ENCODE results near the gene GPR108.
"Not testable (repeated sequence)": the region's sequence is repeated elsewhere in the genome, so short reads cannot be mapped to it uniquely, and the experiment has no call there.

- TF ChIP-seq BHLHE40 (IDR thresholded peaks at IDR 0.05; ENCODE audit: borderline replicate concordance); FOXM1 (IDR thresholded peaks at IDR 0.05; ENCODE audit: borderline replicate concordance); ELF4 (IDR thresholded peaks at IDR 0.05); FOXA1 (IDR thresholded peaks at IDR 0.05); ZNF384 (IDR thresholded peaks at IDR 0.05): not testable (repeated sequence)
These were observed 28.5 kb downstream of the GPR108 start for GRCh38 chr19:6708913-6709312.
